ENCODE data around the gene PTCH1.

DNA sequence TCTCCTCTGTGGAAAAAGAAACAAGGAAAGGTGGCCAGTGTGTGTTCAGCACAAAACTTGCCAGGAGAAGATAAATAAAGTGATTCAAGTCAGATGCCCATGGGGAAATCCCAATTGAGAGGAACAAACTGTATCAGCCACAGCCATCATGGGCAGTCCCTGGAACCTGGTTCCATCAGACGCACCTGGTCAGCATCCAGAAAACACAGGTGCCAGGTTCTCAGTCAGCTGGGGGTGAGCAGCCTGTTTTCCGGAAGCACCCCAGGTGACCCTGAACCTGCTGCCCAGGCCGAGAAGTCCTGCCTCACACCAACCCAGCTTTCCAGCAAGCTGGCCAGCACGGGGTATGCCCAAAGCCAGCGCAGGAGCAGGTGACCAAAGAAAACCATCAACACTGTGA, 30.5 kb downstream of the PTCH1 start:
- TF ChIP-seq, protein P1, sequence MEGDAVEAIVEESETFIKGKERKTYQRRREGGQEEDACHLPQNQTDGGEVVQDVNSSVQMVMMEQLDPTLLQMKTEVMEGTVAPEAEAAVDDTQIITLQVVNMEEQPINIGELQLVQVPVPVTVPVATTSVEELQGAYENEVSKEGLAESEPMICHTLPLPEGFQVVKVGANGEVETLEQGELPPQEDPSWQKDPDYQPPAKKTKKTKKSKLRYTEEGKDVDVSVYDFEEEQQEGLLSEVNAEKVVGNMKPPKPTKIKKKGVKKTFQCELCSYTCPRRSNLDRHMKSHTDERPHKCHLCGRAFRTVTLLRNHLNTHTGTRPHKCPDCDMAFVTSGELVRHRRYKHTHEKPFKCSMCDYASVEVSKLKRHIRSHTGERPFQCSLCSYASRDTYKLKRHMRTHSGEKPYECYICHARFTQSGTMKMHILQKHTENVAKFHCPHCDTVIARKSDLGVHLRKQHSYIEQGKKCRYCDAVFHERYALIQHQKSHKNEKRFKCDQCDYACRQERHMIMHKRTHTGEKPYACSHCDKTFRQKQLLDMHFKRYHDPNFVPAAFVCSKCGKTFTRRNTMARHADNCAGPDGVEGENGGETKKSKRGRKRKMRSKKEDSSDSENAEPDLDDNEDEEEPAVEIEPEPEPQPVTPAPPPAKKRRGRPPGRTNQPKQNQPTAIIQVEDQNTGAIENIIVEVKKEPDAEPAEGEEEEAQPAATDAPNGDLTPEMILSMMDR (IDR thresholded peaks at IDR 0.05), result no peak
- TF ChIP-seq POLR2AphosphoS5 (IDR thresholded peaks at IDR 0.05; ENCODE audit: insufficient read depth in 1 of 2, low read depth in 1 of 2), result no peak
- no peak for TF ChIP-seq POLR2A (IDR thresholded peaks at IDR 0.05)
